ENCODE data around the gene PALD1.

PALD1 gene

DNA sequence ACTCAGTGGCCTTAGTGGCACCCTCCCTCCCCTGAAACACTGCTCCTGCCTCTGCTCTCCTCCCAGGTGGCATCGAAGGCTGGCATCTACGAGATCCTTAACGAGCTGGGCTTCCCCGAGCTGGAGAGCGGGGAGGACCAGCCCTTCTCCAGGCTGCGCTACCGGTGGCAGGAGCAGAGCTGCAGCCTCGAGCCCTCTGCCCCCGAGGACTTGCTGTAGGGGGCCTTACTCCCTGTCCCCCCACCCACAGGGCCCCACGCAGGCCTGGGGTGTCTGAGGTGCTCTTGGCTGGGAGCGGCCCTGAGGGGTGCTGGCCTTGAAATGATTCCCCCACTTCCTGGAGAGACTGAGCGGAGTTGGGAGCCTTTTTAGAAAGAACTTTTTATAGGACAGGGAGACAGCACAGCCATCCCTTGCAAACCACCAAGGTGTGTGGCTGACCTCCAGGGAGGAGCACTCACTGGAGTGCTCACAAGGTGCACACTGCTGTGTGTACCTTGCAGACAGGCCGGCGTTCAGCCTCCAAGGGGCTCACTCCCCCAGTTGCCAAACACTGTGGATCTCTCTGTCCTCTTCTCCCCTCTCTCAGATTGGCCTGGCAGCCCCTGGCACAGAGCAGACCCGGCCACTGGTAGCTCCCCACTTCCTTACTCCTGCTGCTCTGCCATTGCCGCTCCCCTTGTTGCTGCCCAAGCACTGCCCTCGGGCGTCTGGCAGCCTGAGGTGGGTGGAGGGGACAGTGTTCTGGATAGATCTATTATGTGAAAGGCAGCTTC, 88.1 kb downstream of the PALD1 start:
- TF ChIP-seq, protein P1, sequence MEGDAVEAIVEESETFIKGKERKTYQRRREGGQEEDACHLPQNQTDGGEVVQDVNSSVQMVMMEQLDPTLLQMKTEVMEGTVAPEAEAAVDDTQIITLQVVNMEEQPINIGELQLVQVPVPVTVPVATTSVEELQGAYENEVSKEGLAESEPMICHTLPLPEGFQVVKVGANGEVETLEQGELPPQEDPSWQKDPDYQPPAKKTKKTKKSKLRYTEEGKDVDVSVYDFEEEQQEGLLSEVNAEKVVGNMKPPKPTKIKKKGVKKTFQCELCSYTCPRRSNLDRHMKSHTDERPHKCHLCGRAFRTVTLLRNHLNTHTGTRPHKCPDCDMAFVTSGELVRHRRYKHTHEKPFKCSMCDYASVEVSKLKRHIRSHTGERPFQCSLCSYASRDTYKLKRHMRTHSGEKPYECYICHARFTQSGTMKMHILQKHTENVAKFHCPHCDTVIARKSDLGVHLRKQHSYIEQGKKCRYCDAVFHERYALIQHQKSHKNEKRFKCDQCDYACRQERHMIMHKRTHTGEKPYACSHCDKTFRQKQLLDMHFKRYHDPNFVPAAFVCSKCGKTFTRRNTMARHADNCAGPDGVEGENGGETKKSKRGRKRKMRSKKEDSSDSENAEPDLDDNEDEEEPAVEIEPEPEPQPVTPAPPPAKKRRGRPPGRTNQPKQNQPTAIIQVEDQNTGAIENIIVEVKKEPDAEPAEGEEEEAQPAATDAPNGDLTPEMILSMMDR (IDR thresholded peaks at IDR 0.05) = no peak

DNA sequence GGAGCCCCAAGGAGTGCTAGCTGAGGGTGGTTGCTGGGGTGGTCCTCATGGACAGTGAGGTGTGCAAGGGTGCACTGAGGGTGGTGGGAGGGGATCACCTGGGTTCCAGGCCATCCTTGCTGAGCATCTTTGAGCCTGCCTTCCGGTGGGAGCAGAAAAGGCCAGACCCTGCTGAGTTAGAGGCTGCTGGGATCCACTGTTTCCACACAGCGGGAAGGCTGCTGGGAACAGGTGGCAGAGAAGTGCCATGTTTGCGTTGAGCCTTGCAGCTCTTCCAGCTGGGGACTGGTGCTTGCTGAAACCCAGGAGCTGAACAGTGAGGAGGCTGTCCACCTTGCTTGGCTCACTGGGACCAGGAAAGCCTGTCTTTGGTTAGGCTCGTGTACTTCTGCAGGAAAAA, 89.0 kb downstream of the PALD1 start:
- TF ChIP-seq, protein P1 (IDR thresholded peaks at IDR 0.05) = no peak
- Histone ChIP-seq H3K4me3 (no peak overlapping the region), H3K27ac (no peak overlapping the region)
- DNase-seq (ENCODE audit: low spot score) = no peak

More for the DNA sequence above, 88.1 kb downstream of the PALD1 start:
- Histone ChIP-seq H3K27ac (no peak overlapping the region), H3K4me3 (no peak overlapping the region)
- DNase-seq (ENCODE audit: low spot score) = no peak

DNA sequence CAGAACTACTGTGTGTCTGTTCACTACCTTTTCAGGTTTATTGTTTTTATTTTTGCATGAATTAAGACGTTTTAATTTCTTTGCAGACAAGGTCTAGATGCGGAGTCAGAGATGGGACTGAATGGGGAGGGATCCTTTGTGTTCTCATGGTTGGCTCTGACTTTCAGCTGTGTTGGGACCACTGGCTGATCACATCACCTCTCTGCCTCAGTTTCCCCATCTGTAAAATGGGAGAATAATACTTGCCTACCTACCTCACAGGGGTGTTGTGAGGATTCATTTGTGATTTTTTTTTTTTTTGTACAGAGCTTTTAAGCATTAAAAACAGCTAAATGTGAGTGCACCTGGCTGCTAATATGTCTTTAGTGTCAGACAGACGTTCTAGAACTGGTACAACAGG, 89.5 kb downstream of the PALD1 start:
- Histone ChIP-seq H3K27ac (no peak overlapping the region), H3K4me3 (no peak overlapping the region)
- TF ChIP-seq, protein P1 (IDR thresholded peaks at IDR 0.05) = no peak
- DNase-seq (ENCODE audit: low spot score) = no peak

DNA sequence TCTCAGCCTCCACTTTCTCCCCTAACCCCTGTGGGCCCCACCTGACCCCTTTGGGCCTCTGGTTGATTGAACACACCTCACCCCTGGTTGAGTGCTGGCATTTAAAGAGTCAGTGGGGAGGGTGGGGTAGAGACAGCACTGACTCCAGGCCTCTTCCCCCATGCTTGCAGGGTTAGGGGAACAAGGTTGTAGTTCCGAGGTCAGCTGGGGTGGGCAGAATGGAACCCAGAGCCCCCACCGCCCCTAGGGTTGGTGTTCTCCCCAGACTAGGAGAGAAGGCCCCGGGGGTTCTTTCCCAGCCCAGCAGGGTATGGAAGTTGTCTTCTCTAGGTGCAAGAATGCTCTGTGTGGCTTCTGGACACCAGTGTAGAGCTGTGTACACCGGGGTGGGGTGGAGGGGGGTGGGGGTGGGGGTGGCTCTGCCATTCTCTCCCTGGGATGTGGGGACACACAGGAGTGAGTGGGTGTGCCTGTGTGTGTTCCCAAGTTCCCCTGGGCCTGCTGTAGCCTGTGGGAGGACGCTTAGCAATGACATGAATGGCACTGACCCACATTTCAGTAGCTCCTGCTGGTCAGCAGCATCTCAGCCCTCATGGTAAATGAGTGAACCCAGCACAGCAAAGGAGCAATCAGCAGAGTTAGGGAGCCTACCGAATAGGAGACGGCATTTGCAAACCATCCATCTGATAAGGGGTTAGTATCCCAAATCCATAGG, 90.4 kb downstream of the PALD1 start:
- TF ChIP-seq, protein P1 (IDR thresholded peaks at IDR 0.05) = no peak
- DNase-seq (ENCODE audit: low spot score) = no peak
- Histone ChIP-seq H3K27ac (no peak overlapping the region), H3K4me3 (no peak overlapping the region)

DNA sequence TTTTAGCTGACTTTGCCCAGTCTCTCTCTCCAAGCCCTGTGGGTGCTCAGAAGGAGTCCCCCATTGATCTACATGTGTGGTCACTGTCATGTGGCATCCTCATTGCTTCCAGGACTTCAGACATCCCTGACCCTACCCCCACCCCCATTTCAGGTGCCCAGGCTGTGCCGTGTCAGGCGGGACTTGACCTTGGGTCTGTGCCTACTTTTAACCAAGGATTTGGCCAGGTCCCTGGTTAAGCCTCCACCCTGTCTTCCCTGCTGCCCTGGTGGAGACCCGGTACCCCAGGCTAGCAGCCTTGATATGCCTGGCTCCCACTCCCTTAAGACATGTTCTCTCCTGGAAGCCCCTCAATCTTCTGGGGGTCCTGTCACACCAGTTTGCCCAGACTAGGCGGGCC, 92.7 kb downstream of the PALD1 start:
- no peak for DNase-seq (ENCODE audit: low spot score)
- Histone ChIP-seq H3K4me3 (no peak overlapping the region), H3K27ac (no peak overlapping the region)
- TF ChIP-seq, protein P1 (IDR thresholded peaks at IDR 0.05) = no peak

- Histone ChIP-seq H3K4me3 (no peak overlapping the region), H3K27ac (no peak overlapping the region)
- no peak for DNase-seq (ENCODE audit: low spot score)
- TF ChIP-seq, protein P1 (IDR thresholded peaks at IDR 0.05) = no peak
Measured at GRCh38 chr10:70571636-70572439, 93.3 kb downstream of the PALD1 start.

Measured in coronary artery (tissue), 2 donors.